Ishikawa (cell line): ENCODE measurements around the gene HASPIN.

Source experiments
- CEBPB ChIP-seq: IDR thresholded peaks from 2 replicates; pipeline ENCODE4 v1.6.1; 2012
- CREB1 ChIP-seq: IDR thresholded peaks from 2 replicates; pipeline ENCODE4 v1.6.1; 2012; ENCODE audit warnings: low read depth
- EGR1 ChIP-seq: IDR thresholded peaks from 2 replicates; pipeline ENCODE4 v1.6.1; 2012
- EP300 ChIP-seq: IDR thresholded peaks from 2 replicates; pipeline ENCODE4 v1.6.1; 2012; ENCODE audit warnings: borderline replicate concordance
- FOXM1 ChIP-seq: IDR thresholded peaks from 2 replicates; pipeline ENCODE4 v1.6.1; 2012; ENCODE audit warnings: low read depth, borderline replicate concordance
- MAX ChIP-seq: IDR thresholded peaks from 2 replicates; pipeline ENCODE4 v1.6.1; 2012
- NFIC ChIP-seq: IDR thresholded peaks from 2 replicates; pipeline ENCODE4 v1.6.1; 2012
- RAD21 ChIP-seq: IDR thresholded peaks from 2 replicates; pipeline ENCODE4 v1.6.1; 2012; ENCODE audit warnings: low read depth
- REST ChIP-seq: IDR thresholded peaks from 2 replicates; pipeline ENCODE4 v1.6.1; 2012; ENCODE audit warnings: low read depth, mild to moderate bottlenecking
- TAF1 ChIP-seq: IDR thresholded peaks from 2 replicates; pipeline ENCODE4 v1.6.1; 2012; ENCODE audit warnings: low read depth, mild to moderate bottlenecking
- TCF12 ChIP-seq: IDR thresholded peaks from 2 replicates; pipeline ENCODE4 v1.6.1; 2012; ENCODE audit warnings: low read depth
- TEAD4 ChIP-seq: IDR thresholded peaks from 2 replicates; pipeline ENCODE4 v1.6.1; 2012
- USF1 ChIP-seq: IDR thresholded peaks from 2 replicates; pipeline ENCODE4 v1.6.1; 2012
- YY1 ChIP-seq: IDR thresholded peaks from 2 replicates; pipeline ENCODE4 v1.6.1; 2012; ENCODE audit warnings: low read depth
- ZBTB7A ChIP-seq: IDR thresholded peaks from 2 replicates; pipeline ENCODE4 v1.6.1; 2012; ENCODE audit warnings: low read depth

The HASPIN gene

GRCh38 chr17:3679531-3680126, 44.1 kb upstream of the HASPIN start:
- TF ChIP-seq TCF12 (no peak), NFIC (no peak), MAX (no peak), REST (no peak), CEBPB (no peak), TAF1 (no peak), USF1 (no peak), RAD21 (no peak), TEAD4 (no peak), EP300 (no peak), EGR1 (no peak), ZBTB7A (no peak), FOXM1 (no peak), CREB1 (no peak), YY1 (no peak)

GRCh38 chr17:3681057-3681456, 42.6 kb upstream of the HASPIN start:
- TF ChIP-seq MAX: no peak
- TF ChIP-seq FOXM1: no peak

- TF ChIP-seq ZBTB7A: no peak
- no peak for TF ChIP-seq TEAD4
- TF ChIP-seq FOXM1: no peak
- TF ChIP-seq RAD21: no peak
- TF ChIP-seq REST: no peak
- no peak for TF ChIP-seq CREB1
- no peak for TF ChIP-seq MAX
- no peak for TF ChIP-seq CEBPB
These were observed 42.1 kb upstream of the HASPIN start for GRCh38 chr17:3681565-3681964.

- TF ChIP-seq EGR1: no peak
- no peak for TF ChIP-seq YY1
- no peak for TF ChIP-seq TEAD4
- TF ChIP-seq NFIC: no peak
- no peak for TF ChIP-seq TCF12
- TF ChIP-seq RAD21: no peak
- TF ChIP-seq ZBTB7A: no peak
These were observed 41.7 kb upstream of the HASPIN start for GRCh38 chr17:3682033-3682432.

GRCh38 chr17:3683054-3683511, 40.6 kb upstream of the HASPIN start:
- TF ChIP-seq RAD21: peak; percentile 68
- no peak for TF ChIP-seq USF1
- TF ChIP-seq REST: no peak
- TF ChIP-seq NFIC: no peak
